Measurements from ENCODE around the gene TMC6.
"Not testable (repeated sequence)": the region's sequence is repeated elsewhere in the genome, so short reads cannot be mapped to it uniquely, and the experiment has no call there.

The TMC6 gene

GRCh38 chr17:78128551-78129350, at the start of gene TMC6:
TSS of gene TMC6 (minus strand) at chr17:78128755. CDS start at chr17:78126832, 1,923 bp downstream.
- no peak for DNase-seq (ENCODE audit: low read depth in 2 of 2)

GRCh38 chr17:78176548-78177025, 48.0 kb upstream of the TMC6 start:
- peak; percentile 62 to 70 for DNase-seq (ENCODE audit: low read depth in 2 of 2)

GRCh38 chr17:78175643-78175981, 47.1 kb upstream of the TMC6 start:
- no peak for DNase-seq (ENCODE audit: low read depth in 2 of 2)

- DNase-seq (ENCODE audit: low read depth in 2 of 2): no peak
Measured at GRCh38 chr17:78174870-78175642, 46.5 kb upstream of the TMC6 start.

- no peak for DNase-seq (ENCODE audit: low read depth in 2 of 2)
Measured at GRCh38 chr17:78174346-78174869, 45.9 kb upstream of the TMC6 start.

GRCh38 chr17:78173097-78173715, 44.7 kb upstream of the TMC6 start:
- DNase-seq (ENCODE audit: low read depth in 2 of 2): no peak

- no peak for DNase-seq (ENCODE audit: low read depth in 2 of 2)
Measured at GRCh38 chr17:78172249-78173051, 43.9 kb upstream of the TMC6 start.

- DNase-seq (ENCODE audit: low read depth in 2 of 2): not testable (repeated sequence)
Measured at GRCh38 chr17:78171591-78172248, 43.2 kb upstream of the TMC6 start.

- no peak for DNase-seq (ENCODE audit: low read depth in 2 of 2)
Measured at GRCh38 chr17:78170692-78171590, 42.4 kb upstream of the TMC6 start.

GRCh38 chr17:78168903-78169793, 40.6 kb upstream of the TMC6 start:
- peak; percentile 54 to 58 for DNase-seq (ENCODE audit: low read depth in 2 of 2)

GRCh38 chr17:78168242-78168902, 39.8 kb upstream of the TMC6 start, which contains the start of gene SYNGR2:
TSS of gene SYNGR2 (plus strand) at chr17:78168581. CDS start at chr17:78168617, 36 bp downstream.
- peak; percentile 76 to 80 for DNase-seq (ENCODE audit: low read depth in 2 of 2)

- DNase-seq (ENCODE audit: low read depth in 2 of 2): no peak
Measured at GRCh38 chr17:78166416-78166815, 37.9 kb upstream of the TMC6 start.

GRCh38 chr17:78164748-78165607, 36.4 kb upstream of the TMC6 start:
- DNase-seq (ENCODE audit: low read depth in 2 of 2): no peak

- no peak for DNase-seq (ENCODE audit: low read depth in 2 of 2)
Measured at GRCh38 chr17:78163881-78164747, 35.6 kb upstream of the TMC6 start.

- DNase-seq (ENCODE audit: low read depth in 2 of 2): no peak
Measured at GRCh38 chr17:78159575-78160158, 31.1 kb upstream of the TMC6 start.
